Measurements from ENCODE around the gene EHMT1. TPM values are rescaled to one million over a fixed set of nuclear protein-coding genes. Genes with fewer than 3 reads are reported as not detected.

Gene EHMT1
- total and polyA plus RNA-seq, 10 of the 15 experiments (the other 5 are each of a cell fraction or from before 2014, with no cell fraction given) = 2.9 to 100 (median 48.1) TPM

- WGBS (ENCODE audit: insufficient coverage, insufficient replicate concordance, low lambda C conversion rate, missing lambda C conversion rate) = 84% methylated on average over 18 of the region's 18 CpGs
- FAIRE-seq (peak; percentile 41), DNase-seq (ENCODE audit: low read depth, low spot score) (no peak), ATAC-seq (peak; percentile 57)
- H3K4me2 ChIP-seq (ENCODE audit: control insufficient read depth, insufficient read depth) = no peak overlapping the region
- H3K27me3 ChIP-seq (replicated peaks in 1 of 2; ENCODE audit: control insufficient read depth in 2 of 2, insufficient read depth in 2 of 2, low read length in 1 of 2) = no peaks in the 10 kb centered on the region
- H2AFZ ChIP-seq (ENCODE audit: control insufficient read depth, low read depth, low read length) = no peak overlapping the region
- no peak overlapping the region for H3K9ac ChIP-seq (ENCODE audit: control insufficient read depth, insufficient read depth, low read length)
- H3K4me3 ChIP-seq = no peak overlapping the region
- H3K79me2 ChIP-seq (ENCODE audit: control insufficient read depth, insufficient read depth, low read length) = peaks cover 64% of the 10 kb centered on the region
- no peaks in the 10 kb centered on the region for H4K20me1 ChIP-seq (ENCODE audit: control insufficient read depth, insufficient read depth)
- no peaks in the 10 kb centered on the region for H3K9me3 ChIP-seq (replicated peaks; ENCODE audit: control insufficient read depth, insufficient read depth, low read length)
- POLR2A ChIA-PET = no interaction called here
- peaks cover 40% of the 10 kb centered on the region for H3K4me1 ChIP-seq (ENCODE audit: control insufficient read depth, insufficient read depth, low read length)
- 0 out of 2 replicates have a peak, but pooled peaks have one; percentile 5 for TF ChIP-seq RAD21 (IDR thresholded peaks at IDR 0.05; ENCODE audit: insufficient read depth, low read depth, low read length)
- 0 out of 2 replicates have a peak, but pooled peaks have one; percentile 23 for TF ChIP-seq ELK1 (IDR thresholded peaks at IDR 0.05; ENCODE audit: low read depth, low read length)
- TF ChIP-seq MEF2B (IDR thresholded peaks at IDR 0.05; ENCODE audit: partially characterized antibody, poor library complexity, severe bottlenecking) = peak; percentile 71
- no peak for TF ChIP-seq POU2F2 (IDR thresholded peaks at IDR 0.05; ENCODE audit: borderline replicate concordance, low read depth, low read length)
- 0 out of 6 replicates have a peak, but pooled peaks of 1 of the 3 experiments have one; percentile 3 for TF ChIP-seq CTCF (IDR thresholded peaks at IDR 0.05 in 2 of 3, conservative IDR thresholded peaks at IDR 0.05 in 1 of 3; ENCODE audit: control insufficient read depth in 2 of 3, extremely low read depth in 1 of 3, insufficient read depth in 1 of 3, low read depth in 3 of 3, low read length in 3 of 3)
- TF ChIP-seq BCL11A (IDR thresholded peaks at IDR 0.05; ENCODE audit: low read depth, low read length) = no peak
- peak in 1 of 2 experiments; percentile 57; a peak in 2 of 4 replicates for TF ChIP-seq BHLHE40 (IDR thresholded peaks at IDR 0.05; ENCODE audit: borderline replicate concordance in 1 of 2, low read depth in 2 of 2, low read length in 1 of 2)
- intact Hi-C loops (cut with micrococcal nuclease; ENCODE audit: unreplicated experiment) = no loop called here
- H3K36me3 ChIP-seq (ENCODE audit: control insufficient read depth in 2 of 2, insufficient read depth in 2 of 2, low read length in 1 of 2) = peaks cover 3 to 5% of the 10 kb centered on the region in 2 experiments; a peak in 2 of 4 replicates
- in situ Hi-C loops (cut with MboI) = no loop called here
- RAD21 ChIA-PET (ENCODE audit: unreplicated experiment) = interaction anchor here (0.6 to 1.5 kb wide), 5 partner anchors 8 to 79 kb away, joined by 3 to 6 read pairs (median 4); no protein-coding TSS in a partner anchor
- SMC1A ChIA-PET (ENCODE audit: uncharacterized antibody, unreplicated experiment) = interaction anchor here (1.1 to 1.5 kb wide), 4 partner anchors 9 to 76 kb away, joined by 3 to 9 read pairs (median 4); no protein-coding TSS in a partner anchor
- BruUV-seq (replicated peaks) = no TSS peak
- H3K27ac ChIP-seq (ENCODE audit: control insufficient read depth, insufficient read depth) = peak overlapping the region; percentile 17
- CTCF ChIA-PET = interaction anchor here (0.9 to 2.9 kb wide), 7 partner anchors 9 to 82 kb away, joined by 3 to 16 read pairs (median 3); no protein-coding TSS in a partner anchor
Observed at GRCh38 chr9:137682428-137683105, 63.8 kb downstream of the EHMT1 start.

All from GM12878 (cell line).